Measurements from ENCODE around the gene SMCO4.

Gene SMCO4

DNA sequence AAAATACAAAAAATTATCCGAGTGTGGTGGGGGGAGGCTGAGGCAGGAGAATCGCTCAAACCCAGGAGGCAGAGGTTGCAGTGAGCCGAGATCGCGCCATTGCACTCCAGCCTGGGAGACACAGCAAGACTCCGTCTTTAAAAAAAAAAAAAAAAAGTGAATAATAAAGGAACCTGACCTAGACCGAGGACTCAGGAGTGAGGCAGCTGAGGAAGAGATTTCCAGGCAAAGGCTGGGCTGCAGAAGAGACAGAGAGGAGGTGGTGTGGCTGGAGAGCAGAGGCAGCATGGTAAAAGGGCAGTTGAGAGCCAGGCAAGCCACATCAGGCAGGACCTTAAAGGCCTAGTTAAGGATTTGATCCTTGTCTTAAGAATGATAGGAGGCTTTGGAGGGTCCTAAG, 28.4 kb upstream of the SMCO4 start:
- DNase-seq (ENCODE audit: low spot score) = no peak
- no peak for TF ChIP-seq CTCF (IDR thresholded peaks at IDR 0.05; ENCODE audit: extremely low read depth, insufficient read depth, missing control alignments)
- in situ Hi-C loops (cut with MboI; ENCODE audit: low pct_unique_long_range_greater_than_20kb, low sequenced_read_pairs, unreplicated experiment) = no loop called here

- in situ Hi-C loops (cut with MboI; ENCODE audit: low pct_unique_long_range_greater_than_20kb, low sequenced_read_pairs, unreplicated experiment) = no loop called here
- DNase-seq (ENCODE audit: low spot score) = no peak
- no peak for TF ChIP-seq CTCF (IDR thresholded peaks at IDR 0.05; ENCODE audit: extremely low read depth, insufficient read depth, missing control alignments)
Measured at GRCh38 chr11:93570759-93571413, 27.7 kb upstream of the SMCO4 start.

- TF ChIP-seq CTCF (IDR thresholded peaks at IDR 0.05; ENCODE audit: extremely low read depth, insufficient read depth, missing control alignments) = no peak
- in situ Hi-C loops (cut with MboI; ENCODE audit: low pct_unique_long_range_greater_than_20kb, low sequenced_read_pairs, unreplicated experiment) = no loop called here
- DNase-seq (ENCODE audit: low spot score) = no peak
Measured at GRCh38 chr11:93569496-93569895, 26.3 kb upstream of the SMCO4 start.

DNA sequence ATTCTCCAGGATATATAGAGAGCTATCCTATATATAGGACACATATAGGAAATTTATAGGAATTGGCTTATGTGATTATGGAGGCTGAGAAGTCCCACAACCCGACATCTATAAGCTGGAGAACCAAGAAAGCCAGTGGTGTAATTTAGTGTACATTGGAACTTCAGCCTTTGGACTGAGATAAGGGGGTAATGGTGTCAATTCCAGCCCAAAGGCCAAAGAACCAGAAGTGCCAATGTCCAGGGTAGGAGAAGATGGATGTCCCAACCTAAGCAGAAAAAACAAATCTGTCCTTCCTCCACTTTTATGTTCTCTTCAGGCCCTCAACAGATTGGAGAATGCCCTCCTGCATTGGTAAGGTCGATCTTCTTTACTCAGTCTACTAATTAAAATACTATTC, 25.5 kb upstream of the SMCO4 start:
- in situ Hi-C loops (cut with MboI; ENCODE audit: low pct_unique_long_range_greater_than_20kb, low sequenced_read_pairs, unreplicated experiment) = no loop called here
- no peak for DNase-seq (ENCODE audit: low spot score)
- no peak for TF ChIP-seq CTCF (IDR thresholded peaks at IDR 0.05; ENCODE audit: extremely low read depth, insufficient read depth, missing control alignments)

GRCh38 chr11:93567401-93567895, 24.3 kb upstream of the SMCO4 start:
- TF ChIP-seq CTCF (IDR thresholded peaks at IDR 0.05; ENCODE audit: extremely low read depth, insufficient read depth, missing control alignments) = no peak
- in situ Hi-C loops (cut with MboI; ENCODE audit: low pct_unique_long_range_greater_than_20kb, low sequenced_read_pairs, unreplicated experiment) = no loop called here
- DNase-seq (ENCODE audit: low spot score) = no peak

DNA sequence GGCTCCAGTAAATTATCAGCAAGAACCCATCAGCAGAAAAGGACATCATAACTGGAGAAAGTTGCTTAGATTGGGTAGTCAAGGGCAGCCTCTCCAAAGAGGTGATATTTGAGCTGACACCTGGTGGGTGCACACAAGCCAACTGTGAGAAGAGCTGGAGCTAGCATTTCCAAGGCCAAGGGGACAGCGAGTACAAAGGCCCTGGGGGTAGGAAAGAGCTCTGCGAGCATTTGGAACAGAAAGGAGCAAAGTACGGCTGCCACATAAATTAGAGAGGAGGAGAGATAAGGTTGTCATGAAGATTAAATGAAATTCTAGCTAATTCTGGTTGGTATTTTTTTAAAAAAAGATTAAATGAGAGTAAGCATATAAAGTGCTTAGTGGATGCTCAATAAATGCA, 21.7 kb upstream of the SMCO4 start:
- TF ChIP-seq CTCF (IDR thresholded peaks at IDR 0.05; ENCODE audit: extremely low read depth, insufficient read depth, missing control alignments) = no peak
- DNase-seq (ENCODE audit: low spot score) = no peak
- in situ Hi-C loops (cut with MboI; ENCODE audit: low pct_unique_long_range_greater_than_20kb, low sequenced_read_pairs, unreplicated experiment) = no loop called here
